GOT3 (cell line): ENCODE data around the gene RNU6-9.
"Not testable (repeated sequence)": the region's sequence is repeated elsewhere in the genome, so short reads cannot be mapped to it uniquely, and the experiment has no call there.

ENCODE experiments used
- DNase-seq: peaks from one replicate; lab custom pipeline; 2025; ENCODE audit warnings: mixed read lengths; lab: John Stamatoyannopoulos, UW

The RNU6-9 gene

GRCh38 chr19:861756-862580 is 31.3 kb upstream of the RNU6-9 start:
- no peak for DNase-seq

- DNase-seq, result no peak
Observed at GRCh38 chr19:862581-863314, 30.5 kb upstream of the RNU6-9 start.

- no peak for DNase-seq
Observed at GRCh38 chr19:863315-863620, 30.0 kb upstream of the RNU6-9 start.

- no peak for DNase-seq
Observed at GRCh38 chr19:866769-867300, 26.4 kb upstream of the RNU6-9 start.

DNA sequence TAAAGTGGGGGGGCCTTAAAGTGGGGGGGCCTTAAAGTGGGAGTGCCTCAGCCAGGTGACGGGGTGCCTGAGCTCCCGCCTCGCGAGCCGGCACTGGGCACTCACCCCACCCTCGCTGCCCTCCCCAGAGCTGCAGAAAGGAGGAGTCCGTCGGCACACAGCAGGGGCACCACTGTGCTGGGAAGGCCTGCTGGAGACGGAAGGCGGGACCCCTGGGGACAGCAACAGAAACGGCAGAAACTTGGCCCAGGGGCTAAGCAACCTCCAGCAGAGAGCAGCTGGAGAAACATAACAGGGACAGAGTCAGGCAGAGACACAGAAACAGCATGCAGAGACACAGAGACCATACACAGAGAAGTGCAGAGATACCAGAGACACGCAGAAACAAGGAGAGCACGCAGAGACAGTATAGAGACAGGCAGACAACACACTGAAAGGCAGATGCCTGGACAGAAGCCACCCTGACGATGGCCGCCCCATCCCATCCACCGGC is 25.9 kb upstream of the RNU6-9 start:
- no peak for DNase-seq

DNA sequence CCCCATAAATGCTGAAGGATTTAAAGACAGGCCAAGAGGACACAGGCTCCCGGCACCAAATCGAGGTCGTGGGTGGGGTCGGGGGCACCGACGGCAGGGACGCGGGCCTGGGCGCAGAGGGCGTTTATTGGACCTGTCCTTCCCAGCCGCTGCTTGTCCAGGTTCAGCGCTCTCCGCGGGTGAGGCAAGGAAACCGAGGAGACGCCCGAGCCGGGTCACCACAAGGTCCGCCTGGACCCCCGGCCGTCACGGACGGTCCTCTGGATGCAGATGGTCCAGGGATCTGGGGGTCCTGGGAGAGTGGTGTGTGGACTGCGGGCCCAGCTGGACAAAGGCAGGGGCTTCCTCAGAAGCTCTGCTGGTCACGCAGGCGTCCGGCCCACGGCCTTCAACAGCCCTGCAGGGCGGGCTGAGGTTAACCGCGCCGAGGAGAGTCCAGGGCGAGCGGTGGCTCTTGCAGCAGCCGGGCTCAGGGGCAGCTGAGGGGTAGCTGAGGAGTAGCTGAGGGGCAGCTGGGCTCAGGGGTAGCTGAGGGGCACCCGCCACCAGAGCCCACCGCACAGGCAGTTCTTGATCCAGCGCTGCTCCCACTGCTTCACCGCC is 25.3 kb upstream of the RNU6-9 start:
- DNase-seq, result no peak

DNA sequence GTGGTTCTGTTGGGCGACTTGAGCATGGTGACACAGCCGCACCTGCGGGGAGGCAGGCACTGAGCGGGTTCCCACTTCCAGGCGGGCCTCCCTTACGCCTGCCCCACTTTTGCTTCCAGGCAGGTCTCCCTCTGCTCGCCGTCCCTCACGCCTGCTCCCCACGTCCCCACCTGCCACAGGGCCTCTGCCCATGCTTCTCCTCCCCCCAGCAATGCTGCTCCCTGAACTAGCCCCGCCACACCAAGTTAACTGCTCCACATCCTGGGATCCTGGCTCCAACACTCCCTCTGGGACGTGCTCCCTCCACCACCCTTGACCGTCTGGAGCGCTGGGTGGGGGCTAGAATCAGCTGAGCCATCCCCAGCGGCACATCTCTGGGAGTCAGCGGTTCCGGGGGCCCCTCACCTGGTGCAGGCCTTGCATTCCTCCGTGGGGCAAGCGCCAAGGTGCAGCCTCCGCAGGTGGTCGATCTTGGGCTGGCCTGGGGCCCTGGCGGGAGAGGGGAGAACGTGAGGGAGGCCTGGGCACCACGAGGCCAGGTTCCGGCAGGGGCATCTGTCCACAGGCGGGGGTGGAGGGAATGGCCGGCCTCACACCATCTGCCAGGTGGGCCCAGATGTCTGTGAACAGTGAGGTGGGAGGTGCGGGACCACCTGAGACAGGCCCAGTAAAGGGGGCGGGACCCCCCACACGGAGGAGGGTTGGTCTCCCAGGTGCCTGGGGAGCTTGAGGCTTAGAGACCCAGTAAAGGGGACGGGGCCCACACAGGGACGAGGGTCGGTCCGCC is 24.6 kb upstream of the RNU6-9 start:
- no peak for DNase-seq

DNA sequence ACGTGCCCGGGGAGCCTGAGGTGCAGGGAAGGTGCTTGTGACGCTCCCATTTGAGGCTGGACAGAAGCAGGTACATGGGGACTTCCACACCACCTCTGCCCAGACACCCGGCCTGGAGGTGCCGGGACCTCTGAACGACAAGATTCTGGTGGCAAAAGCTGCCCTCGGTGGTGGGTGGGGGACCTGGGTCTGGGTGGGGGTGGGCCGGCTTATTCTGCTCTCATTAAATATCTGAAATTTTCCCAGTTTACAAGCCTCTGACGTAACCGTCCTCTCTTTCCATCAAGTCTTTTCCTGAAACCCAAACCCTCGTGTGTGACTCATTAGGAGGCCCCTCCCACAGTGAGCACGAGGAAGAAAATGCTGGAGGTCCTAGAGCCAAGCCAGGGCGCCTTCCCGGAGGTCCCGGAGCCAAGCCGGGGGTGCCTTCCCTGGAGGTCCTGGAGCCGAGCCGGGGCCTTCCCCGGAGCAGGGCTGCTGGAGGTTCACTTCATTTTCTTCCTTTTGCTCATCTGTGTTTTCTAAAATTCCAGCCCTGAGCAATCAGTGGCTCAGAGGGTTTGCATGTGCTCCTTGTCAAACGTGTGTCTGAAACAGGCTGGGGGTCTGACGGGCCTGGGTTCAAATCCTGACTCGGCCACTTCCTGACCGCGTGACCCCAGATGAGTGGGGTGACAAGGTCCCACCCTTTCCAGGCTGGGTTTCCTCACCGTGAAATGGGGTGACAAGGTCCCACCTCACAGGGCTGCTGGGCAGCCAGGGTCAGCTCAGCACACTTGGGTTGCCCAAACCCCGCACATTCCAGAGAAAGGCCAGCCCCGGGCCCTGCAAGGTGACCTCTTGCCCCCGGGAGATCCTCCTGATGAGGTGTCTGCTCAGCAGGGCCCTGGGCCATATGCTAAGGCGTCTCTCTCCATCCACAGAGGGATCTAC is 23.8 kb upstream of the RNU6-9 start:
- DNase-seq, result no peak

GRCh38 chr19:870314-870713 is 23.0 kb upstream of the RNU6-9 start:
- DNase-seq, result no peak

- no peak for DNase-seq
Observed at GRCh38 chr19:870963-871401, 22.3 kb upstream of the RNU6-9 start.

DNA sequence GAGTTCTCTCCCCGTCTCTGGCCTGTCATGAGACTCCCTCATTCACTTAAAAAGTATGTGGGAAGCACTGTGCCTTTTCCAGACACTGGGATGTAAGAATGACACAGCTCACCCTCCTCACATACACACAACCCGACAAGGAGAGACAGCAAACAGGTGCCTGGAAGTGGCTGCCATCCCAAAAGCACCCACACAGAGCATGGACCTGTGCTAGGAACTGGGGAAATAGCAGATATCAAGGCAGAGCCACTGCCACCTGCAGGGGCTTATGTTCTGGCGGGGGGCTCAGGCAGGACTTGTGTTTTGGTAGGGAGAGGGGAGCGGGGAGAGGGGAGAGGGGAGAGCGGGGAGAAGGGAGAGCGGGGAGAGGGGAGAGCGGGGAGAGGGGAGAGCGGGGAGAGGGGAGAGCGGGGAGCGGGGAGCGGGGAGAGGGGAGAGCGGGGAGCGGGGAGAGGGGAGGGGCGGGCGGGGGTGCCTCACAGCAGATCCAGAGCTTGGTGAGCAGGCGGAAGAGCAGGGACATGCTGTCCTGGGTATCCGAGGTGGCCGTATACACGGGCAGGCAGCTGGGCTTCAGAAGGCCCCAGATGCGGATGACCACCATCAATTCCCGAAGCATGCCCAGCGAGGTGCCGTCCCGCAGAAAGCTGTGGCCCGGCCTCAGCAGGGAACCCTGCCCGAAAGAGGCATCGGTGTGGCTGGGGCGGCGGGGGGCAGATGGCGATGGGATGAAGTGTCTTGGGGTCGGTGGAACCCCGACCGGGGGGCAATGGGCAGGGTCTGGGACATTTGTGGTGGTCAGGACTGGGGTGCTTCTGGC is 21.6 kb upstream of the RNU6-9 start:
- DNase-seq, result no peak

- no peak for DNase-seq
Observed at GRCh38 chr19:872266-872951, 20.9 kb upstream of the RNU6-9 start.

- DNase-seq, result no peak
Observed at GRCh38 chr19:873084-873483, 20.2 kb upstream of the RNU6-9 start.

DNA sequence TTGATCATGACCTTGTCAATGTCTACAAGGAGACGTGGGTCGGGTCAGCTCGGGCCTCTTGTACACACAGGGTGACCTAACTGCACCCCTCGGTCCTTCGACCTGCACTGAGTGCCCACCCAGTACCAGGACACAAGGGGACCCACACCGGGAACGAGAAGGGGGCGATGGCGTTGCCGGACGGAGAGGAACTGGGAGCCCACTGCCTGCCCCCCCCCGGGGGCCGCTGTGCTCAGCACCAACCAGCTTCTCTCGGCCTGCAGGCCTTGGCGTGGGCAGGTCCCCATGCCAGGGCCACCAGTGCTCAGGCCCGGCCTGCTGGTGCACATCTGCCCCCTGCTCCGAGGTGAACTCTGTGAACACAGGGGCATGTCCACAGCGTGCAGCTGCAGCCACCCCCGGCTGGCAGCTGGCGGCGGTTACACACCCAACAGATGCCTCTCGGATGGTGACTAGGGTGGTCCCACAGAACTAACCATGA is 19.7 kb upstream of the RNU6-9 start:
- no peak for DNase-seq

GRCh38 chr19:875265-875879 is 17.9 kb upstream of the RNU6-9 start:
- no peak for DNase-seq

DNA sequence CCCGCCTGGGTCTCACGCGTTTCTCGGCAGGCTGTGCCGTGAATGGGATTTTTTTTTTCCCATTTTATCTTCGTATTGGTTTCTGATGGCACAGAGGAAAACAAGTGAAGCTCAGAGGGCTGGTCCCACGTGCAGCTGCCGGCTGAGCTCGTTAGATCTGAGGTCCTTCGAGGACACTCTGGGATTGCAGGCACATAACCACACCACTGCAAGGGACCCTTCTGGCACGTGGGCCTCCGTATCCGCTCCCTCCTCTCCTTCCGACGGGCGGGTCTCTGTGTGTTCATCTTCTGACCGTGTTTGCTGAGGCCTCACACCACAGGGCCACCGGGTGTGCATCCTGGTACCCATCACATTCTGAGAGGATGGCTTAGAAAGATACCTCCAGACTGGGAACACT is 17.2 kb upstream of the RNU6-9 start:
- DNase-seq, result no peak

DNA sequence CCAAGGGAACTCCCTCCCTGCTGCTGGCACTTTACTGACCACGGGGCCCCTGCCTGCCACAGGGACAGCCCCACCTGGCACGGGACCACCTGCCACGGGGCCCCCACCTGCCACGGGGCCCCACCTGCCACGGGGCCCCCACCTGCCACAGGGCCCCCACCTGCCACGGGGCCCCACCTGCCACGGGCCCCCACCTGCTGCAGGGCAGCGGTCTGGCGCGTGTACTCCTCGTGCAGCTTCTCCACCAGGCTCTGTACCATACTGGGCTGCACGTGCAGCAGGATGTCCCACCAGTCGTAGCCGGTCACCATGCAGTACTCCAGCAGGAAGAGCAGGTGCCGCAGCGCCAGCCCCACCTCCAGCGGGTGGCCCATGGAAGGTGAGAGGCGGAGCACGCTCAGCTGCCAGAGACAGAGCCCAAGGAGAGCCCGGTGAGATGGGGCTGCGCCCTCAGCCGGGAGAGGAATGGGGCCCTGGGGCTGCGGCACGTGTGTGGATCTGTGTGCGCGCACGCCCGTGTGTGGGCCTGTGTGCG is 16.4 kb upstream of the RNU6-9 start:
- no peak for DNase-seq

DNA sequence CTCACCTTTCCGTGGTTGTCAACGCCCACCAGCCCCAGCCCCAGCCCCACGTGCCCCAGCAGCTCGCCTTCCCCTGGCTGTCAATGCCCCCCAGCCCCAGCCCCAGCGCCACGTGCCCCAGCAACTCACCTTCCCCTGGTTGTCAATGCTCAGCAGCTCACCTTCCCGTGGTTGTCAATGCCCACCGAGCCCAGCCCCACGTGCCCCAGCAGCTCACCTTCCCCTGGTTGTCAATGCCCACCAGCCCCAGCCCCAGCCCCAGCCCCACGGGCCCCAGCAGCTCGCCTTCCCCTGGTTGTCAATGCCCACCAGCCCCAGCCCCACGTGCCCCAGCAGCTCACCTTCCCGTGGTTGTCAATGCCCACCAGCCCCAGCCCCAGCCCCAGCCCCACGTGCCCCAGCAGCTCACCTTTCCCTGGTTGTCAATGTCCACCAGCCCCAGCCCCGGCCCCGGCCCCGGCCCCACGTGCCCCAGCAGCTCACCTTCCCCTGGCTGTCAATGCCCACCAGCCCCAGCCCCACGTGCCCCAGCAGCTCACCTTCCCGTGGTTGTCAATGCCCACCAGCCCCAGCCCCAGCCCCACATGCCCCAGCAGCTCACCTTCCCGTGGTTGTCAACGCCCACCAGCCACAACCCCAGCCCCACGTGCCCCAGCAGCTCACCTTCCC is 15.2 kb upstream of the RNU6-9 start:
- DNase-seq, result not testable (repeated sequence)
